Calu3 (cell line): ENCODE measurements around the gene LRRC56. TPM values are rescaled to one million over a fixed set of nuclear protein-coding genes. Genes with fewer than 3 reads are reported as not detected.

Experiments used
- BruUV-seq: library from RNA; stranded (reverse); fragments of 400-500 nt; replicated peaks from 2 replicates; lab custom pipeline; 2021; lab: Mats Ljungman, UMichigan
- CTCF ChIA-PET: fragments of 300-600 bp; sonication (Branson Sonifier 250); formaldehyde crosslinking; loops from one replicate; lab custom pipeline; 2022; ENCODE audit warnings: antibody characterized with exemption; lab: Charles Lee
- DNase-seq: peaks from one replicate; pipeline ENCODE4 v3.0.0; 2022
- H3K27ac Mint-ChIP-seq: one replicate; pipeline ENCODE4 v1.8.0; 2022; ENCODE audit warnings: mixed read lengths; ENCODE audit not compliant: unreplicated experiment
- H3K27me3 Mint-ChIP-seq: one replicate; pipeline ENCODE4 v1.8.0; 2022; ENCODE audit warnings: mixed read lengths; ENCODE audit not compliant: unreplicated experiment
- H3K36me3 Mint-ChIP-seq: one replicate; pipeline ENCODE4 v1.8.0; 2022; ENCODE audit warnings: mild to moderate bottlenecking, moderate library complexity, mixed read lengths; ENCODE audit not compliant: insufficient read depth, unreplicated experiment
- H3K4me1 Mint-ChIP-seq: one replicate; pipeline ENCODE4 v1.8.0; 2022; ENCODE audit warnings: mild to moderate bottlenecking, low read depth, mixed read lengths; ENCODE audit not compliant: unreplicated experiment
- H3K4me3 Mint-ChIP-seq: one replicate; pipeline ENCODE4 v1.8.0; 2022; ENCODE audit warnings: mild to moderate bottlenecking, low read depth, moderate library complexity, mixed read lengths; ENCODE audit not compliant: unreplicated experiment
- H3K9me3 Mint-ChIP-seq: one replicate; pipeline ENCODE4 v1.8.0; 2022; ENCODE audit warnings: low read depth, mixed read lengths; ENCODE audit not compliant: unreplicated experiment
- CTCF ChIP-seq: fragments of 200-600 bp; IDR thresholded peaks from one replicate; pipeline ENCODE4 v1.8.0; 2022; ENCODE audit warnings: antibody characterized with exemption; ENCODE audit not compliant: unreplicated experiment
- intact Hi-C: fragments of 100-400 bp; cut with micrococcal nuclease; formaldehyde crosslinking; loops from one replicate; pipeline ENCODE4 v1.10.0; 2022; ENCODE audit not compliant: unreplicated experiment
- total RNA-seq: library from RNA; stranded (reverse); gene quantifications from 2 replicates; pipeline ENCODE4 v1.2.3, GENCODE V29; 2022

Gene LRRC56
- total RNA-seq, 1 experiment from 2014 or later = 2.6 TPM

GRCh38 chr11:534396-535209 lies 2.7 kb upstream of the LRRC56 start:
- Mint-ChIP-seq H3K36me3 (peaks cover 56% of the 10 kb centered on the region), H3K27ac (no peak overlapping the region), H3K4me1 (peaks cover 7% of the 10 kb centered on the region), H3K27me3 (no peaks in the 10 kb centered on the region), H3K4me3 (peak overlapping the region; percentile 90), H3K9me3 (no peaks in the 10 kb centered on the region)
- no peak for TF ChIP-seq CTCF
- intact Hi-C loops = no loop called here
- peak; percentile 47 for DNase-seq
- no TSS peak for BruUV-seq
- CTCF ChIA-PET = interaction anchor here (0.6 kb wide), 2 partner anchors 16 to 37 kb away, joined by 3 read pairs; no protein-coding TSS in a partner anchor

- BruUV-seq = no TSS peak
Observed at GRCh38 chr11:535210-535518, 2.2 kb upstream of the LRRC56 start.

GRCh38 chr11:535519-536454 lies 1.5 kb upstream of the LRRC56 start, which contains the start of gene HRAS:
Gene HRAS, minus strand, starts transcription at chr11:535576.
- peak; percentile 98 for DNase-seq
- Mint-ChIP-seq H3K9me3 (no peaks in the 10 kb centered on the region), H3K27me3 (no peaks in the 10 kb centered on the region), H3K27ac (peak within 1 kb of the TSS; percentile 89), H3K4me1 (peaks cover 7% of the 10 kb centered on the region), H3K36me3 (peaks cover 56% of the 10 kb centered on the region), H3K4me3 (peak within 1 kb of the TSS; percentile 90)
- BruUV-seq = no TSS peak
- TF ChIP-seq CTCF = no peak
- CTCF ChIA-PET = interaction anchor here (0.6 to 2.1 kb wide), 4 partner anchors 15 to 40 kb away, joined by 3 to 6 read pairs (median 5); partner anchors contain the start of gene PHRF1
- intact Hi-C loops = no loop called here

More at GRCh38 chr11:535210-535518, 2.2 kb upstream of the LRRC56 start:
- intact Hi-C loops = no loop called here
- H3K4me3 Mint-ChIP-seq = peak overlapping the region; percentile 90
- no peaks in the 10 kb centered on the region for H3K27me3 Mint-ChIP-seq
- no peak for TF ChIP-seq CTCF
- H3K27ac Mint-ChIP-seq = no peak overlapping the region
- peaks cover 7% of the 10 kb centered on the region for H3K4me1 Mint-ChIP-seq
- H3K9me3 Mint-ChIP-seq = no peaks in the 10 kb centered on the region
- H3K36me3 Mint-ChIP-seq = peaks cover 56% of the 10 kb centered on the region
- DNase-seq = no peak
- CTCF ChIA-PET = interaction anchor here (0.6 to 2.1 kb wide), 2 partner anchors 16 to 36 kb away, joined by 3 to 6 read pairs; no protein-coding TSS in a partner anchor

- peaks cover 48% of the 10 kb centered on the region for H3K36me3 Mint-ChIP-seq
- BruUV-seq = no TSS peak
- CTCF ChIA-PET = no interaction called here
- DNase-seq = no peak
- peak overlapping the region; percentile 90 for H3K4me3 Mint-ChIP-seq
- H3K9me3 Mint-ChIP-seq = no peaks in the 10 kb centered on the region
- H3K27ac Mint-ChIP-seq = peak overlapping the region; percentile 66
- no peak for TF ChIP-seq CTCF
- peaks cover 7% of the 10 kb centered on the region for H3K4me1 Mint-ChIP-seq
- intact Hi-C loops = no loop called here
- no peaks in the 10 kb centered on the region for H3K27me3 Mint-ChIP-seq
Observed at GRCh38 chr11:537622-538430, 499 bp downstream of the LRRC56 start.
